Loucy (cell line): ENCODE measurements around the gene FREM3.

ENCODE experiments used
- CTCF ChIP-seq: fragments of 200-600 bp; sonication (generic); conservative IDR thresholded peaks from 2 replicates; pipeline ENCODE4 v1.5.1; 2014; ENCODE audit warnings: mild to moderate bottlenecking, antibody characterized with exemption, low read length
- EZH2phosphoT487 ChIP-seq: fragments of 200-600 bp; IDR thresholded peaks from 2 replicates; pipeline ENCODE4 v1.6.1; 2018; ENCODE audit warnings: antibody characterized with exemption, mild to moderate bottlenecking, moderate library complexity, borderline replicate concordance

- TF ChIP-seq CTCF: peak; percentile 98
- TF ChIP-seq EZH2phosphoT487: no peak
These were observed 141.4 kb downstream of the FREM3 start for GRCh38 chr4:143558823-143559756.
